ENCODE measurements around the gene AGGF1. TPM values are rescaled to one million over a fixed set of nuclear protein-coding genes. Genes with fewer than 3 reads are reported as not detected.

The AGGF1 gene
- polyA plus RNA-seq, 1 donor (not counting 4 experiments of a cell fraction or from before 2014, with no cell fraction given), result 20.1 TPM

GRCh38 chr5:77080905-77081304 lies 50.7 kb downstream of the AGGF1 start:
- Histone ChIP-seq H3K4me2 (ENCODE audit: control insufficient read depth, extremely low read depth, insufficient read depth, low read depth, low read length) (no peak overlapping the region), H4K20me1 (ENCODE audit: control insufficient read depth, extremely low read depth, insufficient read depth, low read length) (no peaks in the 10 kb centered on the region), H3K4me1 (ENCODE audit: control insufficient read depth, extremely low read depth, insufficient read depth, low read length) (peaks cover 4% of the 10 kb centered on the region), H2AFZ (ENCODE audit: control insufficient read depth, low read length) (no peak overlapping the region), H3K4me3 (ENCODE audit: control insufficient read depth in 2 of 3, extremely low read depth in 1 of 3, insufficient read depth in 2 of 3, low read depth in 1 of 3, low read length in 3 of 3) (no peak overlapping the region), H3K9me3 (ENCODE audit: control insufficient read depth, low read depth, low read length) (no peaks in the 10 kb centered on the region), H3K9ac (ENCODE audit: control insufficient read depth, extremely low read depth, insufficient read depth, low read length) (no peak overlapping the region), H3K9me1 (ENCODE audit: control insufficient read depth, extremely low read depth, insufficient read depth, low read length) (peaks cover 2% of the 10 kb centered on the region), H3K27ac (ENCODE audit: control insufficient read depth, insufficient read depth, low read length) (no peak overlapping the region), H3K36me3 (ENCODE audit: control insufficient read depth in 2 of 2, extremely low read depth in 1 of 2, insufficient read depth in 2 of 2, low read length in 2 of 2) (no peaks in the 10 kb centered on the region), H3K27me3 (ENCODE audit: control insufficient read depth, extremely low read depth, insufficient read depth, low read length) (no peaks in the 10 kb centered on the region), H3K79me2 (ENCODE audit: control insufficient read depth, insufficient read depth, low read length) (no peaks in the 10 kb centered on the region)
- FAIRE-seq, result no peak
- no peak for DNase-seq (ENCODE audit: low read depth, low spot score)
- no peak for TF ChIP-seq CTCF (optimal IDR thresholded peaks at IDR 0.05 in 1 of 3, IDR thresholded peaks at IDR 0.05 in 1 of 3, conservative IDR thresholded peaks at IDR 0.05 in 1 of 3; ENCODE audit: extremely low read depth in 1 of 3, insufficient read depth in 2 of 3, low read length in 3 of 3)
- no peak for TF ChIP-seq EZH2 (IDR thresholded peaks at IDR 0.05; ENCODE audit: low read length)
- dilution Hi-C loops (cut with MboI; ENCODE audit: extremely low pct_ligation_motif_present, low sequenced_read_pairs), result no loop called here

- Histone ChIP-seq H3K9me1 (ENCODE audit: control insufficient read depth, extremely low read depth, insufficient read depth, low read length) (no peaks in the 10 kb centered on the region), H4K20me1 (ENCODE audit: control insufficient read depth, extremely low read depth, insufficient read depth, low read length) (no peaks in the 10 kb centered on the region), H3K4me2 (ENCODE audit: control insufficient read depth, extremely low read depth, insufficient read depth, low read depth, low read length) (no peak overlapping the region), H3K27me3 (ENCODE audit: control insufficient read depth, extremely low read depth, insufficient read depth, low read length) (no peaks in the 10 kb centered on the region), H3K27ac (ENCODE audit: control insufficient read depth, insufficient read depth, low read length) (no peak overlapping the region), H3K79me2 (ENCODE audit: control insufficient read depth, insufficient read depth, low read length) (no peaks in the 10 kb centered on the region), H3K4me3 (ENCODE audit: control insufficient read depth in 2 of 3, extremely low read depth in 1 of 3, insufficient read depth in 2 of 3, low read depth in 1 of 3, low read length in 3 of 3) (no peak overlapping the region), H3K4me1 (ENCODE audit: control insufficient read depth, extremely low read depth, insufficient read depth, low read length) (peaks cover 4% of the 10 kb centered on the region), H3K36me3 (ENCODE audit: control insufficient read depth in 2 of 2, extremely low read depth in 1 of 2, insufficient read depth in 2 of 2, low read length in 2 of 2) (no peaks in the 10 kb centered on the region), H3K9me3 (ENCODE audit: control insufficient read depth, low read depth, low read length) (no peaks in the 10 kb centered on the region), H3K9ac (ENCODE audit: control insufficient read depth, extremely low read depth, insufficient read depth, low read length) (no peak overlapping the region), H2AFZ (ENCODE audit: control insufficient read depth, low read length) (no peak overlapping the region)
- no peak for FAIRE-seq
- TF ChIP-seq EZH2 (IDR thresholded peaks at IDR 0.05; ENCODE audit: low read length), result no peak
- no peak for TF ChIP-seq CTCF (optimal IDR thresholded peaks at IDR 0.05 in 1 of 3, IDR thresholded peaks at IDR 0.05 in 1 of 3, conservative IDR thresholded peaks at IDR 0.05 in 1 of 3; ENCODE audit: extremely low read depth in 1 of 3, insufficient read depth in 2 of 3, low read length in 3 of 3)
- dilution Hi-C loops (cut with MboI; ENCODE audit: extremely low pct_ligation_motif_present, low sequenced_read_pairs), result no loop called here
- no peak for DNase-seq (ENCODE audit: low read depth, low spot score)
Observed at GRCh38 chr5:77082280-77082679, 52.1 kb downstream of the AGGF1 start.
